Bronchial epithelial cell (primary cell): ENCODE measurements around the gene PRDM2. TPM values are rescaled to one million over a fixed set of nuclear protein-coding genes. Genes with fewer than 3 reads are reported as not detected.

Source experiments
- DNase-seq: peaks from one replicate; pipeline ENCODE4 v3.0.0-alpha.2; 2010; ENCODE audit warnings: low read depth
- FAIRE-seq: peaks from 2 replicates; lab custom pipeline; 2011; peaks lifted over from hg19 to GRCh38; lab: Jason Lieb, UNC
- H3K27me3 ChIP-seq: 2 replicates; pipeline ENCODE4 v1.5.1; 2011; ENCODE audit warnings: low read length; ENCODE audit not compliant: control insufficient read depth, insufficient read depth
- H3K36me3 ChIP-seq: 2 replicates; pipeline ENCODE4 v1.5.1; 2011; ENCODE audit warnings: low read length; ENCODE audit not compliant: control insufficient read depth, insufficient read depth
- H3K4me3 ChIP-seq: 2 replicates; pipeline ENCODE4 v1.5.1; 2011; ENCODE audit warnings: mild to moderate bottlenecking, low read depth, low read length, control low read depth
- total RNA-seq: library from RNA; depleted of rRNA; stranded (reverse); fragments of >200 nt; gene quantifications from 2 replicates; pipeline ENCODE4 v1.2.1, GENCODE V29; 2014
- TF ChIP-seq, protein P1 (sequence below): IDR thresholded peaks from 2 replicates; pipeline ENCODE4 v1.5.1; 2011; ENCODE audit warnings: mild to moderate bottlenecking, moderate library complexity, low read length, control low read depth, inconsistent platforms; ENCODE audit not compliant: insufficient read depth, severe bottlenecking

Gene PRDM2
- total RNA-seq, 1 donor from 2014 or later, result 7.1 TPM

DNA sequence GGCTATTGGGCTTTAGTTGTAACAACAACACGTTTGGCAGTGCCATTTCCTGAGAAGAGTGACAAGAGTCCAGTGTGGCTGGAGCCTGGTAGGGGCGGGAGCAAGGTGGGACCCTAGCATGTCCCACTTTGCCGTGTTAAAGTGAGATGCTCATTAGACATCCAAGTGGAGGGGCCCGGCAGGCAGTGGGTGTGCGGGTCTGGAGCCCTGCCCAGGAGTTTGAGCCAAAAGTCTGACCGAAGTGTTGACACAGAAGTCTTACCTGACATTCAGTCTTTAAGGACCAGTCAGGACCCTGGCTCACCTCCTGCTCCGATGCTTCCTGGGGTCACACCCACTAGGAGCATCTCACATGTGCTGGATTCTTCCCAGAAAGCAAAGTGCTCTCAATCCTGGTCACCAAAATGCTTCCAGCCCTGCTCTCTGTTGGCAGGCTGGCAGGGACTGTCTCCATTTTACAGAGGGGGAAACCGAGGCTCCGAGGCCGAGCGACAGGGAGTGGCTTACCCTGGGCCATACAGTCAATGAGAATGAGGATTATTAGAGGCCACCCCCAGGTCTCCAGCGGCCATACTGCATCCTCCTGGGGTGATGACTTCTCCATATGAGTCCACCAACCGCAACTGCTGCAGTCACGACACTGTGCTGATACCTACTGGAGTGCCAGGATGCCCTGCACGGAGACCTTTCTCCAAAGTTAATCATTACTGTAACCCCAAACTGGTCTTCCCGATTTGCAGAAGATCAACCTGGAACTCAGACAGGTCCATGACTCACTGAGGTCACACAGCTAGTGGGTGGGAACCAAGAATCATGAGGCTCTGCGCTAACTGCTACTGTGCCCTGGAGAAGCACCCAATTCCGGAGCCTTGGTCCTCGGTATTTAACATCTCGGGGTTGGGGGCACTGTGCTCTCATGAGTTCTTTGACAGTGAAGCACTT is 112.7 kb downstream of the PRDM2 start:
- Histone ChIP-seq H3K4me3 (no peak overlapping the region), H3K27me3 (no peaks in the 10 kb centered on the region), H3K36me3 (no peaks in the 10 kb centered on the region)
- TF ChIP-seq, protein P1, sequence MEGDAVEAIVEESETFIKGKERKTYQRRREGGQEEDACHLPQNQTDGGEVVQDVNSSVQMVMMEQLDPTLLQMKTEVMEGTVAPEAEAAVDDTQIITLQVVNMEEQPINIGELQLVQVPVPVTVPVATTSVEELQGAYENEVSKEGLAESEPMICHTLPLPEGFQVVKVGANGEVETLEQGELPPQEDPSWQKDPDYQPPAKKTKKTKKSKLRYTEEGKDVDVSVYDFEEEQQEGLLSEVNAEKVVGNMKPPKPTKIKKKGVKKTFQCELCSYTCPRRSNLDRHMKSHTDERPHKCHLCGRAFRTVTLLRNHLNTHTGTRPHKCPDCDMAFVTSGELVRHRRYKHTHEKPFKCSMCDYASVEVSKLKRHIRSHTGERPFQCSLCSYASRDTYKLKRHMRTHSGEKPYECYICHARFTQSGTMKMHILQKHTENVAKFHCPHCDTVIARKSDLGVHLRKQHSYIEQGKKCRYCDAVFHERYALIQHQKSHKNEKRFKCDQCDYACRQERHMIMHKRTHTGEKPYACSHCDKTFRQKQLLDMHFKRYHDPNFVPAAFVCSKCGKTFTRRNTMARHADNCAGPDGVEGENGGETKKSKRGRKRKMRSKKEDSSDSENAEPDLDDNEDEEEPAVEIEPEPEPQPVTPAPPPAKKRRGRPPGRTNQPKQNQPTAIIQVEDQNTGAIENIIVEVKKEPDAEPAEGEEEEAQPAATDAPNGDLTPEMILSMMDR, result no peak
- DNase-seq (peak; percentile 56), FAIRE-seq (no peak)

DNA sequence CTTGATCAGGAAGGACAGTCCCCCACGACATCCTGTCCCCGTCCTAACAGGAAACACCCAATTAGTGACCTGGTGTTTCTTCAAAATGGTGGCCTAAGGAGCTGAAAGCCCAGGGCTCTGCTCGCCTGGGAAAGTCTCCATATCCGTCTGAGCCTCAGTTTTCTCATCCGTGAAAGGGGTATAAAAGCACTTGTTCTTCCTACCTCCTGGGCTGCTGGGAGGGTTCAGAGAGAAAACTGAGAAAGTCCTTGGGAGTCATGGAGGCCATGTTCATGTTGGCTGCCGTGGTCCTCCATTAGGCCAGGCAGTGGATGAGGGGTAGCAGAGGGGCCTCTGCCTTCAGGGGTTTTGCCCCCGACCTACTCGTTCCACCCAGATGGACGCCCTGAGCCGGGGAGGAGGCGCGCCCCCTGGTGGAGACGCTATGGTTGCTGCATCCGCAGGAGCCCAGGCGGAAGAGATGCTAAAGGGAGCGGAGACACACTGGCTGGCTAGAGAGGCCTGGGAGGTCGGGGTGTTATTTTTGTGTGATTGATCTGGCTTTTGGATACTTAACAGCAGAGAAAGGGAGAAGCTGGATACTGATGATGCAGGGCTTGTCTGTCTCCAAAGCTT is 113.5 kb downstream of the PRDM2 start:
- TF ChIP-seq, protein P1, result peak; percentile 54
- Histone ChIP-seq H3K36me3 (no peaks in the 10 kb centered on the region), H3K27me3 (no peaks in the 10 kb centered on the region), H3K4me3 (no peak overlapping the region)
- no peak for FAIRE-seq
- no peak for DNase-seq

DNA sequence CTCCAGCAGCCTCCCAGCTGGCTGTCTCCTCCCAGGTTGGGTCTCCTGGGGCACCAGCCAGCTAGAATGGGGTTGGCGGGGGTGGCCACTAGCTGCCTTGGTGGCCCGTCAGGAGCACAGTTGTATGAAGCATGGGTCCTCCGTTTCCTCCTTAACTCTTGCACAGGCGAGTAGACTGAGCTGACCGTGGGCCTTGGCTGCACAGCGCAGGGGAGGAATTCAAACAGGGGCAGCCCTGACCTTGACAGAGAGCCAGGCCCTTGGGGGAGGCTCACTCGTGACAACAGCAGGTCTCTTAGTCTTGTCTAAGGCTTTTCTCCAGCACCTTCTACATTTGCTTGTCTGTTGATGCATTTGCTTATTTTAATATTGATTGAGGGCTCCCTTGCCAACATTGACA is 114.1 kb downstream of the PRDM2 start:
- no peak for FAIRE-seq
- Histone ChIP-seq H3K36me3 (no peaks in the 10 kb centered on the region), H3K27me3 (no peaks in the 10 kb centered on the region), H3K4me3 (no peak overlapping the region)
- DNase-seq, result no peak
- TF ChIP-seq, protein P1, result no peak

DNA sequence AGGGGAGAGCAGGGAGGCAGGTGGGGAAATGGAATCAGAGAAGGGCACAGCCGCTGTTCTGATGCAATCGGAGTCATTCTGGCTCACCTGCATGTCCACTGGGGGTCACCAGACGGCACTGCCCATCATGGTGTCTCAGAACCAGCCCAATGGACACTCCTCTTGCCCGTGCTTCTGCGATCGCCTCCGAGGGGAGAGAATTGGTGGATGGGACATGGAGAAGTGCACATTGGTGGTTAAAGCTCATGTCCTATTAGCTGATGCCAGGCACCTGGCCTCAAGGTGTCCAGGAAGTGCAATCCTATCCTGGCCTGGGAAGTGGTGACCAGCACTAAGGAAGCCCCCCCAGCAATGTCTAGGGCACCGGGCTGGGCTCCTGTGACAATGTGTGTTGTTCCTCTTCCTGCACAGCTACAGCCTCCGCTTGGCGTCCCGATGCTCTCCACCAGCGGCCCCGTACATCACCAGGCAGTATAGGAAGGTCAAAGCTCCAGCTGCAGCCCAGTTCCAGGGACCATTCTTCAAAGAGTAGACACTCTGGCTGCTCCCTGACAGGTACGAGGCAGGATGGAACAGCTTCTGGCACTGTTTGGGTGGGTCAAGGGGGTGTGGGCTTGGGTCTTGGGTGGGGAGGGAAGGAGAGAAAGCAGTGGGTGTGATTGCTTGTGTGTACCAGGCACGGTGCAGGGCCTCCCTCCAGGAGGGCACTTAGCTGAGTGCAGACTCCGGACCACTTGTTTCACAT is 116.2 kb downstream of the PRDM2 start:
- no peak for FAIRE-seq
- TF ChIP-seq, protein P1, result no peak
- Histone ChIP-seq H3K36me3 (no peaks in the 10 kb centered on the region), H3K27me3 (no peaks in the 10 kb centered on the region), H3K4me3 (no peak overlapping the region)
- no peak for DNase-seq

DNA sequence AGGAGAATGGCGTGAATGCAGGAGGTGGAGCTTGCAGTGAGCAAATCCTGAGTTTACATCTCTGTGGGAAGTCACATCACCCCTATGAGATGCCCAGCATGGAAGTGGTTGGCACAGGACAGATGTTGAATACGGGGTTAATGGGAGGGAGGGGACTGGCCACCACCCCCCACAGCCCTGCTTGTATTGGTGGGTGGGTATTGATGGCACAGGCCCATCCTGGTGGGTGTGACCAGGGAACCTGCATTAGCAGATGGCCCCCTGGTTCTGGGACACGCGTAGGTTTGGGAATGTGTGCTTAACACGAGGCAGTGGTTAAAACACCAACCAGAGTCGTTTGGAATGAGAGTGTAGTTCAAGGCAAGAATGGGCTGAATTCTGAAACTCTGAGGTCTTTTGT is 117.9 kb downstream of the PRDM2 start:
- DNase-seq (no peak), FAIRE-seq (no peak)
- TF ChIP-seq, protein P1, result no peak
- H3K4me3 ChIP-seq, result no peak overlapping the region
- no peaks in the 10 kb centered on the region for H3K36me3 ChIP-seq
- no peaks in the 10 kb centered on the region for H3K27me3 ChIP-seq
